NB4 (cell line): ENCODE results near the gene TEDC2.

Source experiments
- MAX ChIP-seq: IDR thresholded peaks from 2 replicates; pipeline ENCODE4 v1.6.1; 2011; ENCODE audit warnings: low read depth, low read length
- MYC ChIP-seq: IDR thresholded peaks from 2 replicates; pipeline ENCODE4 v1.6.1; 2011; ENCODE audit warnings: low read depth, low read length
- POLR2A ChIP-seq: IDR thresholded peaks from 2 replicates; pipeline ENCODE4 v1.6.1; 2011; ENCODE audit warnings: mild to moderate bottlenecking; ENCODE audit not compliant: insufficient read length; ENCODE audit errors: extremely low read depth
- TF ChIP-seq, protein P1 (sequence below): IDR thresholded peaks from one replicate; pipeline ENCODE4 v1.5.1; 2012; ENCODE audit warnings: low read depth, low read length

DNA sequence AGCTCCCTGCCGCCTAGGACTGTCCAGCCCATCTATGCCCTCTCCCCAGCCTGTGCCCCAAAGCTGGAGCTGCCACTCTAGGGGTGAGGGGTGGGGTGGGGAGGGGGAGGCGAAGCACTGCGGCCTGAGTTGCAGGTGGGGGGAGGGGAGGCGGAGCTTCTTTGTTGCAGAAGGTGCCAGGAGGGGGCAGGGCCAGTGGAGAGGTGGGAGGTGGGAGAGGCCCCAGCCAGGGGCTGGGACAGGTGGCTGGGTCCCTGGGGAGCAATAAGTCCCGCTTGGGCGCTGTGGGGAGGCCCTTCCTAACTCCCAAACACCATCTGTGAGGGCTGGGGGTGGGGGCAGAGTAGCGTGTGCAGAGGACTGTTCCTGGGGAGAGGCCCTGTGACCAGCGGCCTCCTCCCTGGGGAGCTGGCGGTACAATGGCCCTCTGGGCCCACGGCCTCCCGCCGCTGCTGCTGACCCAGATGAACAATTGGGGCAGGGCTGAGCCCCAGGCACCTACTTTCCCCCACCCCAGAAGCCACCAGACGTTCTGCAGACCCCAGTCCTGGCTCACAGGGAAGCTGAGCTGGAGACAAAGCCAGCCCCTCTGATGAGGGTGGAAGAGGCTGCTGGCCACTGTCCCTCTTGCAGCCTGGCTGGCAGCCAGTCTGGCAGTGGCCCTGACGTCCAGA, 9.0 kb downstream of the TEDC2 start:
- TF ChIP-seq, protein P1, sequence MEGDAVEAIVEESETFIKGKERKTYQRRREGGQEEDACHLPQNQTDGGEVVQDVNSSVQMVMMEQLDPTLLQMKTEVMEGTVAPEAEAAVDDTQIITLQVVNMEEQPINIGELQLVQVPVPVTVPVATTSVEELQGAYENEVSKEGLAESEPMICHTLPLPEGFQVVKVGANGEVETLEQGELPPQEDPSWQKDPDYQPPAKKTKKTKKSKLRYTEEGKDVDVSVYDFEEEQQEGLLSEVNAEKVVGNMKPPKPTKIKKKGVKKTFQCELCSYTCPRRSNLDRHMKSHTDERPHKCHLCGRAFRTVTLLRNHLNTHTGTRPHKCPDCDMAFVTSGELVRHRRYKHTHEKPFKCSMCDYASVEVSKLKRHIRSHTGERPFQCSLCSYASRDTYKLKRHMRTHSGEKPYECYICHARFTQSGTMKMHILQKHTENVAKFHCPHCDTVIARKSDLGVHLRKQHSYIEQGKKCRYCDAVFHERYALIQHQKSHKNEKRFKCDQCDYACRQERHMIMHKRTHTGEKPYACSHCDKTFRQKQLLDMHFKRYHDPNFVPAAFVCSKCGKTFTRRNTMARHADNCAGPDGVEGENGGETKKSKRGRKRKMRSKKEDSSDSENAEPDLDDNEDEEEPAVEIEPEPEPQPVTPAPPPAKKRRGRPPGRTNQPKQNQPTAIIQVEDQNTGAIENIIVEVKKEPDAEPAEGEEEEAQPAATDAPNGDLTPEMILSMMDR: no peak
- TF ChIP-seq POLR2A (no peak), MAX (peak; percentile 28), MYC (peak; percentile 5)
